ENCODE measurements around the gene RPL14. TPM values are rescaled to one million over a fixed set of nuclear protein-coding genes. Genes with fewer than 3 reads are reported as not detected.

Gene RPL14
- 294 TPM for total RNA-seq

DNA sequence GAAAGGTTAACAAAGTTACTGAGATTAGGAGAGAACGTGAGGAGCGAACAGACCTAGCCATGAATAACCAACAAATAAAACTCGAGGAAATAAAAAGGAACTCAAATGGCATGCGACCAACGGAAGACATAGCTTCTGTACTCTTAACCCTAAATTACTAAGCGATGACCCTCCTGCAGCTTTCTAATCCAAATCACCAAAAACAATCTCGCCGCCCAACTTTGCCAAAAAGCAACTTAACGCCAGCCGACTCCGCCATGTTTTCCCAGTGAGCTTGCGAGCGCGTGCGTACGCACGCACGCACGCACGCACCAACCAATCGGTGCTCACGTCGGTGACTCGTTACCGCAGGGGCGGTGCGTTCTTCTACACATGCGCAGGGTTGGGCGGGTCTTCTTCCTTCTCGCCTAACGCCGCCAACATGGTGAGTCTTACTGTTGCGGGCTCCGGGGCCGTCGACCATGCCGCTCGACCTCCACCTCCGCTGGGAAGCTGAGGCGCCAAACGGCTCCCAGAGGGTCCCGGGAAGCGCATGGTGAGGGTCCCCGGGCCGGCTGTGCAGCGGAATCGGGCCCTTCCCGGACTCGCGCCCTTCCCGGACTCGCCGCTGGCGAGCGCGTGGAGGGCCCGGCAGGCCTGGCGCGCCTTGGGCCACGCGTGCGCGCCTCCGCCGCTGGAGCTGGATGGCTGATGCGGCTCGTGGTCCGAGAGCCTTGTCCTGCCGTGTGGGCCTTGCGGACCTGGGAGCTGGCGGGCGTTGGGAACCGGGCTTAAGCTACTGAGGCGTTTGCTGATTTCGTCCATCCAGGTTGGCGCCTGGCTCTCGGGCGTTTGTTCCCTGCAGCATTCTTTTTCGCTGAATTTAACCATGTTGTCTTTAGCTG, at the start of gene RPL14:
RPL14 (plus strand) TSS at position 400 of the 884 bp plus-strand sequence; CDS start at position 533, 133 bp downstream.

DNA sequence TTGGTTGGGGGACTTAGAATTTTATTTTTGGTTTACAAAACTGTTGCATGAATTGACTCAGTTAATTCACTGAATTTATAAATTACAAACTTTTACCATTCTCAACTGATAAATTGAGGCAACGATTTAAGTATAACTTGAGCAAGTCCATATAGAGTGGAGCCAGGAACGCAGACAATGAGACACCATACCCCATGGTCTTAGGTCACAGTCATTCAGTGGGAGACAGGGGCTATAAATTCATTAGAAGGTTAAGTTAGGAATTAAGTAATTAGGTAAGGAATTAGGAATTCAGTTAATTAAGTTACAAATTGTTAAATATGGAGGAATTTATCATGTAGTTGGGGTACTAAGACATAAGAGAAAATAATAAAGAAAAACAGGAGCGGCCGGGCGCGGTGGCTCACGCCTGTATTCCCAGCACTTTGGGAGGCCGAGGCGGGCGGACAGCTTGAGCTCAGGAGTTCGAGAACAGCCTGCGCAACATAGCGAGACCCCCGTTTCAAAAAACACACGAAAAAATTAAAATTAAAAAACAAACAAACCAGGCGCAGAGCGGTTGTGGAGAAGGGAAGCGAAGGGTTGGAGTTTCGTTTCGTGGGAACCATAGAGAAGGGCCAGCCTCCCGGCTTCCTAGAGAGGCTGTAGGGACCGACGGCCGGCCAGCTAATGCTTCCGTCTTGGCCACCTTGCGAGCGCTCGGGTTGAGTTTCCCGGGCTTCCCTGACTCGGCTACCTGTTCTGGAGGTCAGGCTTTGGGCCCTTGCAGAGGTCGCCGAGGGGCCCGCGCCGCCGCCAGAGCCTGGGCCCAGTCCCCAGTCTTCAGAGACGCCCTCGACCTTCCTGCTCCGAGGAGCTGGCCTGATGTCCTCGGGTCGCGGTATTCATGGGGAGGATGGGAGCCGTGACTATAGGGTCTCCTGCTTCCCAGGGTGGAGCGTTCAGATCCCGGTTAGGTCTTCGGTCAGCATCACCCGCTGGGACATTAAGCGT, 19.6 kb downstream of the RPL14 start, which contains the start of gene ZNF619:
ZNF619 (plus strand) TSS at position 645 of the 993 bp plus-strand sequence. CDS start 858 bp downstream, outside the sequence.

DNA sequence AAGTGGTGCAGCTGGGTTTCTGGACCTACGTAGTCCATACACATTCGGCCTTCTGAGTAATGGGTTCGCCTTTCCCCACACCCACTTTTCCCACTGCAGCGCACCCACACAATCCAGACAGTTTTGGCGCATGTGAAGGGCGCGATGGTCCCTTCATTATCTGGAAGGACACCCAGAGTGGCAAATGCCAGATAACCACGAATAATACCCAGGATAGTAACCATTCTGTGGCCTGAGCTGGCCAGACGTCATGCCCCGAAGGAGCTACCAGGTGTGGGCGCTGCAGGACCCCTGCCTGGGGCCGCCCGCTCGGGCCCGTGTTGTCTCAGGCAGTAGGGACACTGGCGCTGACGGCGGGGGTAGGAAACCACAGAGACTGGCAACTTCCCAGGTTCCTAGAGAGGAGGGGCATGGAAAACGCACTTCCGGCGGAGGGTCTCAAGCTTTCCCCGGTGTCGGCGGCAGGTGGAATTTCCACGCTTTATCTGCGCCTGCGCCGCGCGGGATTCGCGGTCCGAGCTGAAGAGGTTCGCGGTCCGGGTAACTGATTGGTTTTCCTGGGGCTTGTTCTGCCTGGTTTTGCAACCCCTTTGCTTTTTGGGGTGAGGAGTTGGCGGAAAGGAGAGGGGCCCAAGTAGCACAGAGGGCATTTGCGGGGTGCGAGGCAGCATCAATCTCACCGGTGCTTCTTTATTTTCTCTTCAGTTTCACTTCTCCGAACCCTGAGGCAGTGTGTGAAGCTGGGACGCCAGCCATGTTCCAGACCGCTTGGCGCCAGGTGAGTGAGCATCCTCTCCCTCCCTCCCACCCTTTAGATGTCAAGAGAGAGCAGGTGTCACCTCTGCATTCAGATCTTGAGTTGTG, 48.7 kb downstream of the RPL14 start, which contains the start of gene ZNF620:
ZNF620 (plus strand) TSS at position 441 of the 864 bp plus-strand sequence; CDS start at position 755, 314 bp downstream.

Other genes starting within 250 kb of the RPL14 start
- gene EIF1B, start 147.6 kb upstream of the RPL14 start, total RNA-seq = 39.6 TPM
- gene ENTPD3, start 70.2 kb upstream of the RPL14 start, total RNA-seq = 1.7 TPM
- gene ZNF619, start 19.8 kb downstream of the RPL14 start, total RNA-seq = 13.4 TPM
- gene ZNF620, start 48.7 kb downstream of the RPL14 start, total RNA-seq = 15.3 TPM
- gene ZNF621, start 67.6 kb downstream of the RPL14 start, total RNA-seq = 21.1 TPM

Measured in camera-type eye (tissue), 1 donor.